ENCODE results near the gene YIF1A.
A peak's percentile ranks its signal among the peaks of the same experiment; 100 is the strongest.

Gene YIF1A

GRCh38 chr11:66239511-66239910, 49.4 kb downstream of the YIF1A start:
- no peak for DNase-seq
- no peak overlapping the region for H3K27ac Mint-ChIP-seq
- H3K9me3 Mint-ChIP-seq, result no peaks in the 10 kb centered on the region
- no peak overlapping the region for H3K4me3 Mint-ChIP-seq
- ATAC-seq, result no peak
- no peaks in the 10 kb centered on the region for H3K27me3 Mint-ChIP-seq
- H3K4me1 Mint-ChIP-seq, result peaks cover 11% of the 10 kb centered on the region

- H3K27ac Mint-ChIP-seq, result peak overlapping the region in 1 of 2 donors; percentile 88
- no peaks in the 10 kb centered on the region for H3K9me3 Mint-ChIP-seq
- peaks cover 7% of the 10 kb centered on the region for H3K4me1 Mint-ChIP-seq
- no peak for DNase-seq
- ATAC-seq, result no peak
- H3K4me3 Mint-ChIP-seq, result no peak overlapping the region
- no peaks in the 10 kb centered on the region for H3K27me3 Mint-ChIP-seq
Observed at GRCh38 chr11:66238786-66239413, 50.0 kb downstream of the YIF1A start.

- Mint-ChIP-seq H3K9me3 (no peaks in the 10 kb centered on the region), H3K4me3 (no peak overlapping the region), H3K27me3 (no peaks in the 10 kb centered on the region), H3K4me1 (no peaks in the 10 kb centered on the region), H3K27ac (peak overlapping the region in 1 of 2 donors; percentile 75)
- ATAC-seq (no peak), DNase-seq (no peak)
Observed at GRCh38 chr11:66237867-66238266, 51.1 kb downstream of the YIF1A start.

DNA sequence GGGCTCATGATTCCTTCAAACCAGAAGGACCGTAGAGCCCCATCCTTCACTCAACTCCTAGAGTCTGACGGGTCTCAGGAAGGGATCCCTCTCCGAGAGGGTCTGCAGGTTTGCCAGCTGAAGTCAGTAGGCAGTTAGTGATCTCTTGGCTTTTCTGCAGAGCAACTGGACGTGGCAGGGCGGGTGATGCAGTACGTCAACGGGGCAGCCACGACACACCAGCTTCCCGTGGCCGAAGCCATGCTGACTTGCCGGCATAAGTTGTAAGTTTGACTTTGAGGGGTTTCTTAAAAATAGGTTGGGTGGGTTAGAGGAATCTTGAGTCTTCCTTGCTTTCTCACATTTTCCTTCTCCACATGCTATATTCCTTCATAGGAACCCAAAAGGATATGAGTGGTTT, 53.8 kb downstream of the YIF1A start:
- ATAC-seq (no peak), DNase-seq (no peak)
- no peak overlapping the region for H3K4me3 Mint-ChIP-seq
- H3K4me1 Mint-ChIP-seq, result no peaks in the 10 kb centered on the region
- H3K27me3 Mint-ChIP-seq, result no peaks in the 10 kb centered on the region
- no peaks in the 10 kb centered on the region for H3K9me3 Mint-ChIP-seq
- H3K27ac Mint-ChIP-seq, result no peak overlapping the region

Data from stimulated activated naive CD8-positive, alpha-beta T cell treated with anti-CD3 and anti-CD28 coated beads, Interleukin-15, amount 100 ng/mL, for 72 hours (primary cell).